HG03139 (cell line): ENCODE measurements around the gene RNF31.
"Not testable (repeated sequence)": the region's sequence is repeated elsewhere in the genome, so short reads cannot be mapped to it uniquely, and the experiment has no call there.

Experiments
- ATAC-seq: cut with Tn5 transposase; IDR thresholded peaks from one replicate; pipeline ENCODE4 v1.9.1; 2021; ENCODE audit not compliant: unreplicated experiment

The RNF31 gene

GRCh38 chr14:24146978-24147760, at the start of gene RNF31:
Gene RNF31 (plus strand): TSS chr14:24147498. CDS start chr14:24147699, 201 bp downstream.
- ATAC-seq, result peak; percentile 72

GRCh38 chr14:24098229-24098926, 48.9 kb upstream of the RNF31 start:
- no peak for ATAC-seq

- ATAC-seq, result no peak
These were observed 48.1 kb upstream of the RNF31 start for GRCh38 chr14:24098927-24099813.

GRCh38 chr14:24100197-24100981, 46.9 kb upstream of the RNF31 start:
- no peak for ATAC-seq

GRCh38 chr14:24100982-24101494, 46.3 kb upstream of the RNF31 start:
- ATAC-seq, result no peak

- ATAC-seq, result no peak
These were observed 44.8 kb upstream of the RNF31 start for GRCh38 chr14:24102357-24103048.

- ATAC-seq, result no peak
These were observed 43.8 kb upstream of the RNF31 start for GRCh38 chr14:24103451-24103850.

GRCh38 chr14:24105609-24106239, 41.6 kb upstream of the RNF31 start:
- not testable (repeated sequence) for ATAC-seq

GRCh38 chr14:24106672-24107271, 40.5 kb upstream of the RNF31 start:
- ATAC-seq, result no peak

GRCh38 chr14:24108336-24108874, 38.9 kb upstream of the RNF31 start:
- ATAC-seq, result peak; percentile 12

GRCh38 chr14:24110060-24110459, 37.2 kb upstream of the RNF31 start:
- ATAC-seq, result no peak

- no peak for ATAC-seq
These were observed 36.8 kb upstream of the RNF31 start for GRCh38 chr14:24110523-24110922.

GRCh38 chr14:24113379-24113800, 33.9 kb upstream of the RNF31 start:
- no peak for ATAC-seq

- peak; percentile 34 for ATAC-seq
These were observed 33.3 kb upstream of the RNF31 start for GRCh38 chr14:24113801-24114531.

- peak; percentile 75 for ATAC-seq
These were observed 32.5 kb upstream of the RNF31 start, which contains the start of the genes DCAF11 and NRL for GRCh38 chr14:24114532-24115421. Gene DCAF11 (plus strand): TSS chr14:24114777. CDS start chr14:24115595, 818 bp downstream. Gene NRL (minus strand): TSS chr14:24114949. CDS start chr14:24082848, 32,101 bp downstream.

- no peak for ATAC-seq
These were observed 31.7 kb upstream of the RNF31 start for GRCh38 chr14:24115422-24116127.
